Erythroblast (primary cell): ENCODE data around the gene FOXC2.

Source experiments
- GATA1 ChIP-seq: IDR thresholded peaks from 2 replicates; pipeline ENCODE4 v1.6.1; 2011; ENCODE audit warnings: low read depth, mild to moderate bottlenecking, control low read depth, low read length, moderate library complexity
- POLR2A ChIP-seq: IDR thresholded peaks from 2 replicates; pipeline ENCODE4 v1.6.1; 2011; ENCODE audit warnings: mild to moderate bottlenecking, low read length

- TF ChIP-seq POLR2A (no peak), GATA1 (no peak)
Observed at GRCh38 chr16:86604436-86605193, 38.0 kb downstream of the FOXC2 start.
